ENCODE measurements around the gene ENAH.

The ENAH gene

DNA sequence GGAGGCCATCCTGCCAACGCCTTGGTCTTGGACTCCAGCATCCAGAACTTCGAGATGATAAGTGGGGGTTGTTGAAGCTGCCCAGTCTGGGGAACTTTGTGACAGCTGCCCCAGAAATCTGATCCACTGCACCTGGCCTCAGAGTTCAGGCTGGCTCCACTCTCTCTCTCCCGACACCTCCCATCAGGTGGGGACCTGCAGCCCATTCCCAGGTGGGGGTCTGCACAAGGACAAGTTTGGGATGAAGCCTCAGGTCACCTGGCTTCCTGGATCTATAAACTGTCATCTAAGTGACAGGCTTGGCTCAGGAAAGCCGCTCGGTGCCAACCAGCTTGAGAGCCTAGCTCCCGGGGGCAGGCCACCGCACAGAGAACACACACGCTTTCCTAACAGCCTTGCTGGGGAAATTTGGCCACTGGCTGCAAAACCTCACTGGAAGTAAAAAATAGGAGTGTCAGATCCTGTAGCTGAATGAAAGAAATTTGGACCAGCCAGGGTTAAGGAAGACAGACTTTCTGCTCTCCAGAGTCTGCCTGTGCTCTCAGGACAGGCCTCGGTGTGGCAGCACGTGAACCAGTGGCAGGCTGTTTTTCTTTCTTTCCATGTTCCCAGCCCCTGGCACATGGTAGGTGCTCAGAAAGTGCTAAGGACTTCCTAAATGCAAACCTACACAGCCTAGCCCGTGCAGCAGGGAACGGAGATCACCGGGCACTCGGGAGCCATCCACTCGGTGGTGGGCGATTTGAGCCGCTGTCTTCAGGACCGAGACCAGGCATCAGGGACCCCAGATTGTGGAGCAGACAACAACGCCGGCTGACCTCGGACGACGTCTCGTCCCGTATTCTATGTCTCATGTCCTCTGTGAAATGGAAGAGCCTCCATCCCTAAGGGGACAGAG, 182.5 kb downstream of the ENAH start:
- TF ChIP-seq FOXP2 (optimal IDR thresholded peaks at IDR 0.05; ENCODE audit: borderline replicate concordance, extremely low read depth, extremely low read length, insufficient read depth), result no peak
- TF ChIP-seq, protein P1, sequence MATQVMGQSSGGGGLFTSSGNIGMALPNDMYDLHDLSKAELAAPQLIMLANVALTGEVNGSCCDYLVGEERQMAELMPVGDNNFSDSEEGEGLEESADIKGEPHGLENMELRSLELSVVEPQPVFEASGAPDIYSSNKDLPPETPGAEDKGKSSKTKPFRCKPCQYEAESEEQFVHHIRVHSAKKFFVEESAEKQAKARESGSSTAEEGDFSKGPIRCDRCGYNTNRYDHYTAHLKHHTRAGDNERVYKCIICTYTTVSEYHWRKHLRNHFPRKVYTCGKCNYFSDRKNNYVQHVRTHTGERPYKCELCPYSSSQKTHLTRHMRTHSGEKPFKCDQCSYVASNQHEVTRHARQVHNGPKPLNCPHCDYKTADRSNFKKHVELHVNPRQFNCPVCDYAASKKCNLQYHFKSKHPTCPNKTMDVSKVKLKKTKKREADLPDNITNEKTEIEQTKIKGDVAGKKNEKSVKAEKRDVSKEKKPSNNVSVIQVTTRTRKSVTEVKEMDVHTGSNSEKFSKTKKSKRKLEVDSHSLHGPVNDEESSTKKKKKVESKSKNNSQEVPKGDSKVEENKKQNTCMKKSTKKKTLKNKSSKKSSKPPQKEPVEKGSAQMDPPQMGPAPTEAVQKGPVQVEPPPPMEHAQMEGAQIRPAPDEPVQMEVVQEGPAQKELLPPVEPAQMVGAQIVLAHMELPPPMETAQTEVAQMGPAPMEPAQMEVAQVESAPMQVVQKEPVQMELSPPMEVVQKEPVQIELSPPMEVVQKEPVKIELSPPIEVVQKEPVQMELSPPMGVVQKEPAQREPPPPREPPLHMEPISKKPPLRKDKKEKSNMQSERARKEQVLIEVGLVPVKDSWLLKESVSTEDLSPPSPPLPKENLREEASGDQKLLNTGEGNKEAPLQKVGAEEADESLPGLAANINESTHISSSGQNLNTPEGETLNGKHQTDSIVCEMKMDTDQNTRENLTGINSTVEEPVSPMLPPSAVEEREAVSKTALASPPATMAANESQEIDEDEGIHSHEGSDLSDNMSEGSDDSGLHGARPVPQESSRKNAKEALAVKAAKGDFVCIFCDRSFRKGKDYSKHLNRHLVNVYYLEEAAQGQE (IDR thresholded peaks at IDR 0.05; ENCODE audit: insufficient read depth in 1 of 2, low read depth in 2 of 2, low read length in 2 of 2), result no peak
- no peak for TF ChIP-seq POLR2AphosphoS5 (IDR thresholded peaks at IDR 0.05; ENCODE audit: low read depth, low read length)
- no peak for TF ChIP-seq SIN3A (IDR thresholded peaks at IDR 0.05; ENCODE audit: borderline replicate concordance, insufficient read depth, low read length)
- no peak for TF ChIP-seq TAF1 (IDR thresholded peaks at IDR 0.05; ENCODE audit: borderline replicate concordance, insufficient read depth, low read length)

DNA sequence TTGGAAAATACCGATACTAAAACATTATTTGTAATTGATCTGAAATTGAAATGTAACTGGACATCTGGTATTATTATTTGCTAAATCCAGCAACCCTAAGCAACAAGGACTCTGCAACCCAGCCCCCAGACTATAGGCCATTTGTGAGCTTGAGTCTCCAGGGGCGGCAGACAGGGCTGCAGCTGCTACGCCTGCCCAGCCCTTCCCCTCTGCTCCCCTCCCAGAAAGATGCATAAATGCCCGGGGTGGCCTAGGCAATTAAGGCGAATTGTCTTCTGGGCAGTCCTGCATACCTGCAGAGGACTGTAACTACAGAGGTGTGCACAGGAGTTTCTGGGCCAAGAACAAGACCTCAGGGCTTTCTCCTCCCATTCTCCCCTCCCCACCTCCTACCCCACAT, 183.9 kb downstream of the ENAH start:
- TF ChIP-seq SIN3A (IDR thresholded peaks at IDR 0.05; ENCODE audit: borderline replicate concordance, insufficient read depth, low read length), result no peak
- TF ChIP-seq, protein P1 (IDR thresholded peaks at IDR 0.05; ENCODE audit: insufficient read depth in 1 of 2, low read depth in 2 of 2, low read length in 2 of 2), result no peak
- no peak for TF ChIP-seq POLR2AphosphoS5 (IDR thresholded peaks at IDR 0.05; ENCODE audit: low read depth, low read length)
- TF ChIP-seq TAF1 (IDR thresholded peaks at IDR 0.05; ENCODE audit: borderline replicate concordance, insufficient read depth, low read length), result no peak
- no peak for TF ChIP-seq FOXP2 (optimal IDR thresholded peaks at IDR 0.05; ENCODE audit: borderline replicate concordance, extremely low read depth, extremely low read length, insufficient read depth)

GRCh38 chr1:225468270-225469020, 184.5 kb downstream of the ENAH start:
- TF ChIP-seq TAF1 (IDR thresholded peaks at IDR 0.05; ENCODE audit: borderline replicate concordance, insufficient read depth, low read length), result no peak
- TF ChIP-seq FOXP2 (optimal IDR thresholded peaks at IDR 0.05; ENCODE audit: borderline replicate concordance, extremely low read depth, extremely low read length, insufficient read depth), result no peak
- no peak for TF ChIP-seq POLR2AphosphoS5 (IDR thresholded peaks at IDR 0.05; ENCODE audit: low read depth, low read length)
- TF ChIP-seq SIN3A (IDR thresholded peaks at IDR 0.05; ENCODE audit: borderline replicate concordance, insufficient read depth, low read length), result no peak
- TF ChIP-seq, protein P1 (IDR thresholded peaks at IDR 0.05; ENCODE audit: insufficient read depth in 1 of 2, low read depth in 2 of 2, low read length in 2 of 2), result no peak

DNA sequence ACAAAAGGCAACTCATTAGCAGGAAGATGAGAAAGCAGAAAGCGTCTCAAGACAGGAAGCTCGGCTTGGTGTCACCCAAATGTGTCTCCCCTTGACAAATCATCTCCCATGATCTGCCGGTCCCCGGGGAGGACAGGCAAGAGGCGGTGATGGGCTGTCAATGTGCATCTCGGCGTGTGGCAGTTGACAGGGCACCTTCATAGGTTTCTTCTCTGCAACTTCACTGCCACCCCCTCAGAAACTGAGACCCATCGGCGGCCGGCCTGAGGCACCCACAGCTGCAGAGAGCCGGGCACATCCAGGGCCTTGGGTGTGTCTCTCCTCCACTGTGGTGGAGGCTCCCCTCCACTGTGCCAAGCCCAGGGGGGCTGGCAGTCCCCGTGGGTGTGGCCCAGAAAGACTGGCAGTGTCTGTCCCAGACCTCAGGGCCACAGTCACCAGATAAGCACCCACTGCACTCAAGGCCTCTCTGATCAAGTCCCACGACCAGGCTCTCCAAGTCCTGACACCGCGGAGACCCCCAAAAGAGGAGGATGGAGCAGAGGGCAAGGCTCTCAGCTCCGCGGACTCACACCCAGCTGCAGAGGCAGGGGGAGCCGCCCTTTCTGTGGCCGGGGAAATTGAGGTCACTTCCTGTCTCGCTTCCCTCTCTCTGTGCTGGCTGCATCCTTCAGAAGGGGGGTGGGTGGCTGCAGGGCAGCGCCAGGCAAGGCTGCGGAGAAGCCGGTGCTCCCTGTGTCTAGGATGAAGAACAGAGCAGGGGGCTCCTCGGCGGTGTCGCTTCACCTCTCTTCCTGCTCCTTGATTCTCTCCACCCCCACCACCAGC, 185.5 kb downstream of the ENAH start:
- TF ChIP-seq FOXP2 (optimal IDR thresholded peaks at IDR 0.05; ENCODE audit: borderline replicate concordance, extremely low read depth, extremely low read length, insufficient read depth), result peak; percentile 26
- TF ChIP-seq SIN3A (IDR thresholded peaks at IDR 0.05; ENCODE audit: borderline replicate concordance, insufficient read depth, low read length), result no peak
- peak; percentile 72 for TF ChIP-seq POLR2AphosphoS5 (IDR thresholded peaks at IDR 0.05; ENCODE audit: low read depth, low read length)
- TF ChIP-seq, protein P1 (IDR thresholded peaks at IDR 0.05; ENCODE audit: insufficient read depth in 1 of 2, low read depth in 2 of 2, low read length in 2 of 2), result no peak
- TF ChIP-seq TAF1 (IDR thresholded peaks at IDR 0.05; ENCODE audit: borderline replicate concordance, insufficient read depth, low read length), result no peak
